AG09309 (cell line): ENCODE results near the gene HERC4.

ENCODE experiments used
- DNase-seq: peaks from one replicate; pipeline ENCODE4 v3.0.0-alpha.2; 2010; ENCODE audit warnings: low read depth
- H3K4me3 ChIP-seq: 2 replicates; pipeline ENCODE4 v1.5.1; 2011; ENCODE audit warnings: mild to moderate bottlenecking, low read depth, low read length, moderate library complexity; ENCODE audit not compliant: control insufficient read depth
- CTCF ChIP-seq: IDR thresholded peaks from 2 replicates; pipeline ENCODE4 v1.5.1; 2011; ENCODE audit warnings: mild to moderate bottlenecking, low read depth, low read length, inconsistent platforms; ENCODE audit not compliant: insufficient read depth, control insufficient read depth; ENCODE audit errors: missing control alignments

HERC4 gene

GRCh38 chr10:68075550-68076004 is 494 bp upstream of the HERC4 start:
- DNase-seq = no peak
- no peak overlapping the region; the same call in 1 of the 2 replicates for H3K4me3 ChIP-seq
- TF ChIP-seq CTCF = no peak

GRCh38 chr10:68074031-68074774 is 880 bp downstream of the HERC4 start:
- H3K4me3 ChIP-seq = peak overlapping the region; percentile 72
- no peak for TF ChIP-seq CTCF
- DNase-seq = no peak

- DNase-seq = no peak
- TF ChIP-seq CTCF = no peak
- H3K4me3 ChIP-seq = peak overlapping the region; percentile 72
Observed at GRCh38 chr10:68073631-68074030, 1.5 kb downstream of the HERC4 start.

- no peak for DNase-seq
- no peak overlapping the region for H3K4me3 ChIP-seq
- no peak for TF ChIP-seq CTCF
Observed at GRCh38 chr10:68067508-68067907, 7.6 kb downstream of the HERC4 start.

GRCh38 chr10:68067029-68067428 is 8.1 kb downstream of the HERC4 start:
- no peak overlapping the region for H3K4me3 ChIP-seq
- no peak for DNase-seq
- TF ChIP-seq CTCF = no peak

GRCh38 chr10:68053553-68053952 is 21.5 kb downstream of the HERC4 start:
- TF ChIP-seq CTCF = no peak
- DNase-seq = no peak
- no peak overlapping the region for H3K4me3 ChIP-seq

GRCh38 chr10:68052463-68052862 is 22.6 kb downstream of the HERC4 start:
- H3K4me3 ChIP-seq = no peak overlapping the region
- no peak for DNase-seq
- no peak for TF ChIP-seq CTCF
